A673 (cell line): ENCODE measurements around the gene PRKACB. TPM values are rescaled to one million over a fixed set of nuclear protein-coding genes. Genes with fewer than 3 reads are reported as not detected.
"Not testable (repeated sequence)": the region's sequence is repeated elsewhere in the genome, so short reads cannot be mapped to it uniquely, and the experiment has no call there.

ENCODE experiments used
- BruUV-seq: library from RNA; stranded (reverse); fragments of 400-500 nt; replicated peaks from 2 replicates; lab custom pipeline; 2021; lab: Mats Ljungman, UMichigan
- CTCF ChIA-PET: fragments of 300-600 bp; sonication (Branson Sonifier 250); formaldehyde crosslinking; loops from one replicate; lab custom pipeline; 2022; ENCODE audit warnings: antibody characterized with exemption; lab: Charles Lee
- POLR2A ChIA-PET: fragments of 300-600 bp; sonication (Branson Sonifier 250); formaldehyde crosslinking; loops from one replicate; lab custom pipeline; 2022; ENCODE audit warnings: antibody characterized with exemption; ENCODE audit not compliant: low non-redundant PET; lab: Charles Lee
- DNase-seq: peaks from one replicate; pipeline ENCODE4 v3.0.0-alpha.2; 2015; ENCODE audit warnings: low spot score
- H3K27ac ChIP-seq: fragments of 200-600 bp; sonication (generic); 2 replicates; pipeline ENCODE4 v1.5.1; 2016; ENCODE audit warnings: mixed run types, low read depth, mild to moderate bottlenecking, mixed read lengths, antibody characterized with exemption, low read length; ENCODE audit not compliant: poor library complexity, severe bottlenecking
- H3K27me3 ChIP-seq: fragments of 200-600 bp; sonication (generic); replicated peaks from 2 replicates; pipeline ENCODE4 v1.6.1; 2017; ENCODE audit warnings: mixed run types, low read depth, mild to moderate bottlenecking, mixed read lengths, antibody characterized with exemption, low read length; ENCODE audit not compliant: insufficient read depth, poor library complexity
- H3K36me3 ChIP-seq: fragments of 200-600 bp; sonication (generic); 2 replicates; pipeline ENCODE4 v1.6.1; 2016; ENCODE audit warnings: mixed run types, mild to moderate bottlenecking, mixed read lengths, antibody characterized with exemption, low read length; ENCODE audit not compliant: insufficient read depth, poor library complexity, severe bottlenecking
- H3K4me1 ChIP-seq: fragments of 200-600 bp; sonication (generic); 2 replicates; pipeline ENCODE4 v1.6.1; 2017; ENCODE audit warnings: mixed run types, mild to moderate bottlenecking, mixed read lengths, antibody characterized with exemption, low read length; ENCODE audit not compliant: insufficient read depth, poor library complexity, severe bottlenecking
- H3K4me3 ChIP-seq: fragments of 200-600 bp; sonication (generic); 2 replicates; pipeline ENCODE4 v1.5.1; 2016; ENCODE audit warnings: low read depth, mixed run types, mild to moderate bottlenecking, mixed read lengths, low read length; ENCODE audit not compliant: poor library complexity, severe bottlenecking
- H3K9me3 ChIP-seq: fragments of 200-600 bp; sonication (generic); 2 replicates; pipeline ENCODE4 v1.6.1; 2016; ENCODE audit warnings: mixed run types, low read depth, mild to moderate bottlenecking, mixed read lengths, antibody characterized with exemption, low read length; ENCODE audit not compliant: poor library complexity, severe bottlenecking
- EZH2 ChIP-seq: fragments of 200-600 bp; sonication (generic); IDR thresholded peaks from 2 replicates; pipeline ENCODE4 v1.6.1; 2017; ENCODE audit warnings: borderline replicate concordance, low read depth, mild to moderate bottlenecking, mixed read lengths, antibody characterized with exemption, low read length; ENCODE audit not compliant: poor library complexity, severe bottlenecking
- intact Hi-C: fragments of 100-400 bp; cut with micrococcal nuclease; formaldehyde crosslinking; loops from one replicate; pipeline ENCODE4 v1.10.0; 2022; ENCODE audit not compliant: unreplicated experiment
- total RNA-seq: library from RNA; stranded (reverse); gene quantifications from 2 replicates; pipeline ENCODE4 v1.2.3, GENCODE V29; 2021
- TF ChIP-seq, protein P1 (sequence below): fragments of 300-800, 200-600 bp; sonication (generic); conservative IDR thresholded peaks from 2 replicates; pipeline ENCODE4 v1.5.1; 2017; ENCODE audit warnings: low read depth, mild to moderate bottlenecking, antibody characterized with exemption, low read length, moderate library complexity, mixed read lengths

Gene PRKACB
- total RNA-seq, 1 experiment from 2014 or later, result 39.6 TPM

GRCh38 chr1:84223751-84224432, 79.8 kb downstream of the PRKACB start:
- CTCF ChIA-PET, result no interaction called here
- no peak for DNase-seq
- peaks cover 8% of the 10 kb centered on the region for H3K9me3 ChIP-seq
- no peak overlapping the region for H3K27ac ChIP-seq
- no peak for TF ChIP-seq EZH2
- BruUV-seq, result no TSS peak
- H3K36me3 ChIP-seq, result no peaks in the 10 kb centered on the region
- POLR2A ChIA-PET, result no interaction called here
- intact Hi-C loops, result no loop called here
- no peak overlapping the region for H3K4me3 ChIP-seq
- no peaks in the 10 kb centered on the region for H3K4me1 ChIP-seq
- no peaks in the 10 kb centered on the region for H3K27me3 ChIP-seq

- DNase-seq, result no peak
- no peak overlapping the region for H3K4me3 ChIP-seq
- CTCF ChIA-PET, result no interaction called here
- H3K9me3 ChIP-seq, result peaks cover 4% of the 10 kb centered on the region
- H3K27ac ChIP-seq, result no peak overlapping the region
- intact Hi-C loops, result no loop called here
- no TSS peak for BruUV-seq
- H3K4me1 ChIP-seq, result no peaks in the 10 kb centered on the region
- TF ChIP-seq EZH2, result no peak
- TF ChIP-seq, protein P1, sequence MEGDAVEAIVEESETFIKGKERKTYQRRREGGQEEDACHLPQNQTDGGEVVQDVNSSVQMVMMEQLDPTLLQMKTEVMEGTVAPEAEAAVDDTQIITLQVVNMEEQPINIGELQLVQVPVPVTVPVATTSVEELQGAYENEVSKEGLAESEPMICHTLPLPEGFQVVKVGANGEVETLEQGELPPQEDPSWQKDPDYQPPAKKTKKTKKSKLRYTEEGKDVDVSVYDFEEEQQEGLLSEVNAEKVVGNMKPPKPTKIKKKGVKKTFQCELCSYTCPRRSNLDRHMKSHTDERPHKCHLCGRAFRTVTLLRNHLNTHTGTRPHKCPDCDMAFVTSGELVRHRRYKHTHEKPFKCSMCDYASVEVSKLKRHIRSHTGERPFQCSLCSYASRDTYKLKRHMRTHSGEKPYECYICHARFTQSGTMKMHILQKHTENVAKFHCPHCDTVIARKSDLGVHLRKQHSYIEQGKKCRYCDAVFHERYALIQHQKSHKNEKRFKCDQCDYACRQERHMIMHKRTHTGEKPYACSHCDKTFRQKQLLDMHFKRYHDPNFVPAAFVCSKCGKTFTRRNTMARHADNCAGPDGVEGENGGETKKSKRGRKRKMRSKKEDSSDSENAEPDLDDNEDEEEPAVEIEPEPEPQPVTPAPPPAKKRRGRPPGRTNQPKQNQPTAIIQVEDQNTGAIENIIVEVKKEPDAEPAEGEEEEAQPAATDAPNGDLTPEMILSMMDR, result no peak
- no peaks in the 10 kb centered on the region for H3K27me3 ChIP-seq
- H3K36me3 ChIP-seq, result no peaks in the 10 kb centered on the region
- POLR2A ChIA-PET, result no interaction called here
These were observed 80.8 kb downstream of the PRKACB start for GRCh38 chr1:84224905-84225304.

DNA sequence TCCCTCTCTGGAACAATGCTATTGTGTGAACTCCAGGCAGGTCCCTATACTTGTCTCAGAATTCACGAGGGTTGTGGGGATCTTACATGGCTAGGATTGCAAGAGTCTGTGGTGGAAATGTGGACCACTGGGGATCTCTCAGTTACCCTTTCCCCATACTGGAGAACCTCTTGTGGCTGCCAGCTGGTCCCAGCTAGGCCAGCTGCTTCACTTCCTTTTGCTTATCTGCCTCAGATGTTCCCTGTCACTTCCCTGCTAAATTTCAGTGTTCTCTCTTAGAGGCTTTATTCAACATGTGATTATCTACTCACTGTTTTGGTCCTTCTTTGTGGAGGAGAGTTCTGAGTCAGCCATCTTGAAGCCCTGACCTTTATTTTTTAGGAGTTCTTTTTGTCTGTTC, 81.6 kb downstream of the PRKACB start:
- intact Hi-C loops, result no loop called here
- H3K27ac ChIP-seq, result no peak overlapping the region

GRCh38 chr1:84232676-84233075, 88.6 kb downstream of the PRKACB start:
- BruUV-seq, CTCF ChIA-PET, H3K27ac ChIP-seq, H3K9me3 ChIP-seq, intact Hi-C loops, H3K4me1 ChIP-seq, H3K4me3 ChIP-seq, H3K36me3 ChIP-seq, DNase-seq, POLR2A ChIA-PET, H3K27me3 ChIP-seq: not testable (repeated sequence)

More for the DNA sequence above, 81.6 kb downstream of the PRKACB start:
- Histone ChIP-seq H3K27me3 (no peaks in the 10 kb centered on the region), H3K4me1 (no peaks in the 10 kb centered on the region), H3K9me3 (peaks cover 3% of the 10 kb centered on the region), H3K4me3 (no peak overlapping the region), H3K36me3 (no peaks in the 10 kb centered on the region)
- ChIA-PET CTCF (no interaction called here), POLR2A (no interaction called here)
- BruUV-seq, result no TSS peak
- TF ChIP-seq, protein P1, result no peak
- TF ChIP-seq EZH2, result no peak
- DNase-seq, result no peak
